ENCODE results near the gene SHE. TPM values are rescaled to one million over a fixed set of nuclear protein-coding genes. Genes with fewer than 3 reads are reported as not detected.

Gene SHE
- polyA plus RNA-seq, 4 donors: 0.67 to 15.5 (median 3.3) TPM

GRCh38 chr1:154527192-154527591, 25.0 kb upstream of the SHE start:
- DNase-seq (no peak), FAIRE-seq (no peak)
- Histone ChIP-seq H3K4me3 (ENCODE audit: low read depth in 1 of 3, low read length in 3 of 3) (no peak overlapping the region), H3K36me3 (ENCODE audit: control insufficient read depth in 3 of 3, insufficient read depth in 2 of 3, low read depth in 1 of 3, low read length in 3 of 3) (no peaks in the 10 kb centered on the region), H3K27me3 (ENCODE audit: control insufficient read depth in 3 of 3, insufficient read depth in 3 of 3, low read length in 3 of 3) (peaks cover 0 to 12% (median 0%) of the 10 kb centered on the region in 3 donors), H3K4me1 (ENCODE audit: control insufficient read depth in 3 of 3, insufficient read depth in 2 of 3, low read depth in 1 of 3, low read length in 2 of 3) (no peaks in the 10 kb centered on the region), H3K9me3 (ENCODE audit: control insufficient read depth in 2 of 2, insufficient read depth in 1 of 2, low read depth in 1 of 2, low read length in 1 of 2) (no peaks in the 10 kb centered on the region), H3K27ac (ENCODE audit: low read depth in 1 of 3, low read length in 2 of 3) (no peak overlapping the region)
- 68 to 77% (median 72%) methylated on average over 6 of the region's 6 CpGs for WGBS, 3 donors

- FAIRE-seq: no peak
- H3K4me1 ChIP-seq (ENCODE audit: control insufficient read depth in 3 of 3, insufficient read depth in 2 of 3, low read depth in 1 of 3, low read length in 2 of 3): no peaks in the 10 kb centered on the region
- H3K4me3 ChIP-seq (ENCODE audit: low read depth in 1 of 3, low read length in 3 of 3): no peak overlapping the region
- no peaks in the 10 kb centered on the region for H3K9me3 ChIP-seq (ENCODE audit: control insufficient read depth in 2 of 2, insufficient read depth in 1 of 2, low read depth in 1 of 2, low read length in 1 of 2)
- peaks cover 0 to 18% (median 0%) of the 10 kb centered on the region in 3 donors for H3K27me3 ChIP-seq (ENCODE audit: control insufficient read depth in 3 of 3, insufficient read depth in 3 of 3, low read length in 3 of 3)
- DNase-seq: no peak
- H3K27ac ChIP-seq (ENCODE audit: low read depth in 1 of 3, low read length in 2 of 3): no peak overlapping the region
- no peaks in the 10 kb centered on the region for H3K36me3 ChIP-seq (ENCODE audit: control insufficient read depth in 3 of 3, insufficient read depth in 2 of 3, low read depth in 1 of 3, low read length in 3 of 3)
Observed at GRCh38 chr1:154524881-154525280, 22.7 kb upstream of the SHE start.

- Histone ChIP-seq H3K4me1 (ENCODE audit: control insufficient read depth in 3 of 3, insufficient read depth in 2 of 3, low read depth in 1 of 3, low read length in 2 of 3) (no peaks in the 10 kb centered on the region), H3K36me3 (ENCODE audit: control insufficient read depth in 3 of 3, insufficient read depth in 2 of 3, low read depth in 1 of 3, low read length in 3 of 3) (no peaks in the 10 kb centered on the region), H3K27ac (ENCODE audit: low read depth in 1 of 3, low read length in 2 of 3) (no peak overlapping the region), H3K4me3 (ENCODE audit: low read depth in 1 of 3, low read length in 3 of 3) (no peak overlapping the region), H3K27me3 (ENCODE audit: control insufficient read depth in 3 of 3, insufficient read depth in 3 of 3, low read length in 3 of 3) (peaks cover 0 to 21% (median 0%) of the 10 kb centered on the region in 3 donors), H3K9me3 (ENCODE audit: control insufficient read depth in 2 of 2, insufficient read depth in 1 of 2, low read depth in 1 of 2, low read length in 1 of 2) (no peaks in the 10 kb centered on the region)
- DNase-seq (no peak), FAIRE-seq (no peak)
- WGBS, 3 donors: 34 to 45% (median 34%) methylated on average over 3 of the region's 3 CpGs
Observed at GRCh38 chr1:154521695-154522094, 19.5 kb upstream of the SHE start.

- WGBS, 3 donors: 35 to 42% (median 41%) methylated on average over 3 of the region's 3 CpGs
- Histone ChIP-seq H3K27ac (ENCODE audit: low read depth in 1 of 3, low read length in 2 of 3) (no peak overlapping the region), H3K9me3 (ENCODE audit: control insufficient read depth in 2 of 2, insufficient read depth in 1 of 2, low read depth in 1 of 2, low read length in 1 of 2) (no peaks in the 10 kb centered on the region), H3K27me3 (ENCODE audit: control insufficient read depth in 3 of 3, insufficient read depth in 3 of 3, low read length in 3 of 3) (peaks cover 0 to 21% (median 0%) of the 10 kb centered on the region in 3 donors), H3K36me3 (ENCODE audit: control insufficient read depth in 3 of 3, insufficient read depth in 2 of 3, low read depth in 1 of 3, low read length in 3 of 3) (no peaks in the 10 kb centered on the region), H3K4me1 (ENCODE audit: control insufficient read depth in 3 of 3, insufficient read depth in 2 of 3, low read depth in 1 of 3, low read length in 2 of 3) (no peaks in the 10 kb centered on the region), H3K4me3 (ENCODE audit: low read depth in 1 of 3, low read length in 3 of 3) (no peak overlapping the region)
- DNase-seq (no peak), FAIRE-seq (no peak)
Observed at GRCh38 chr1:154520333-154520732, 18.1 kb upstream of the SHE start.

- FAIRE-seq: no peak
- Histone ChIP-seq H3K27me3 (ENCODE audit: control insufficient read depth in 3 of 3, insufficient read depth in 3 of 3, low read length in 3 of 3) (peaks cover 0 to 18% (median 0%) of the 10 kb centered on the region in 3 donors), H3K9me3 (ENCODE audit: control insufficient read depth in 2 of 2, insufficient read depth in 1 of 2, low read depth in 1 of 2, low read length in 1 of 2) (no peaks in the 10 kb centered on the region), H3K36me3 (ENCODE audit: control insufficient read depth in 3 of 3, insufficient read depth in 2 of 3, low read depth in 1 of 3, low read length in 3 of 3) (no peaks in the 10 kb centered on the region), H3K4me1 (ENCODE audit: control insufficient read depth in 3 of 3, insufficient read depth in 2 of 3, low read depth in 1 of 3, low read length in 2 of 3) (no peaks in the 10 kb centered on the region), H3K4me3 (ENCODE audit: low read depth in 1 of 3, low read length in 3 of 3) (no peak overlapping the region), H3K27ac (ENCODE audit: low read depth in 1 of 3, low read length in 2 of 3) (peak overlapping the region in 1 of 3 donors; percentile 28)
- DNase-seq: no peak
- 62 to 83% (median 75%) methylated on average over 9 of the region's 9 CpGs for WGBS, 3 donors
Observed at GRCh38 chr1:154519591-154519991, 17.4 kb upstream of the SHE start.

- H3K36me3 ChIP-seq (ENCODE audit: control insufficient read depth in 3 of 3, insufficient read depth in 2 of 3, low read depth in 1 of 3, low read length in 3 of 3): no peaks in the 10 kb centered on the region
- H3K9me3 ChIP-seq (ENCODE audit: control insufficient read depth in 2 of 2, insufficient read depth in 1 of 2, low read depth in 1 of 2, low read length in 1 of 2): no peaks in the 10 kb centered on the region
- no peak overlapping the region for H3K27ac ChIP-seq (ENCODE audit: low read depth in 1 of 3, low read length in 2 of 3)
- no peak for DNase-seq
- H3K4me1 ChIP-seq (ENCODE audit: control insufficient read depth in 3 of 3, insufficient read depth in 2 of 3, low read depth in 1 of 3, low read length in 2 of 3): no peaks in the 10 kb centered on the region
- FAIRE-seq: no peak
- H3K27me3 ChIP-seq (ENCODE audit: control insufficient read depth in 3 of 3, insufficient read depth in 3 of 3, low read length in 3 of 3): peaks cover 0 to 13% (median 0%) of the 10 kb centered on the region in 3 donors
- no peak overlapping the region for H3K4me3 ChIP-seq (ENCODE audit: low read depth in 1 of 3, low read length in 3 of 3)
- 92 to 96% (median 93%) methylated on average over 11 of the region's 11 CpGs for WGBS, 3 donors
Observed at GRCh38 chr1:154517661-154518060, 15.4 kb upstream of the SHE start.

GRCh38 chr1:154514066-154514553, 11.9 kb upstream of the SHE start:
- no peaks in the 10 kb centered on the region for H3K4me1 ChIP-seq (ENCODE audit: control insufficient read depth in 3 of 3, insufficient read depth in 2 of 3, low read depth in 1 of 3, low read length in 2 of 3)
- peaks cover 0 to 14% (median 0%) of the 10 kb centered on the region in 3 donors for H3K27me3 ChIP-seq (ENCODE audit: control insufficient read depth in 3 of 3, insufficient read depth in 3 of 3, low read length in 3 of 3)
- H3K4me3 ChIP-seq (ENCODE audit: low read depth in 1 of 3, low read length in 3 of 3): no peak overlapping the region
- no peak overlapping the region for H3K27ac ChIP-seq (ENCODE audit: low read depth in 1 of 3, low read length in 2 of 3)
- DNase-seq: no peak
- 78 to 84% (median 78%) methylated on average over 7 of the region's 7 CpGs for WGBS, 3 donors
- no peak for FAIRE-seq
- no peaks in the 10 kb centered on the region for H3K9me3 ChIP-seq (ENCODE audit: control insufficient read depth in 2 of 2, insufficient read depth in 1 of 2, low read depth in 1 of 2, low read length in 1 of 2)
- no peaks in the 10 kb centered on the region for H3K36me3 ChIP-seq (ENCODE audit: control insufficient read depth in 3 of 3, insufficient read depth in 2 of 3, low read depth in 1 of 3, low read length in 3 of 3)

GRCh38 chr1:154512760-154513159, 10.5 kb upstream of the SHE start:
- Histone ChIP-seq H3K9me3 (ENCODE audit: control insufficient read depth in 2 of 2, insufficient read depth in 1 of 2, low read depth in 1 of 2, low read length in 1 of 2) (no peaks in the 10 kb centered on the region), H3K4me3 (ENCODE audit: low read depth in 1 of 3, low read length in 3 of 3) (no peak overlapping the region), H3K27me3 (ENCODE audit: control insufficient read depth in 3 of 3, insufficient read depth in 3 of 3, low read length in 3 of 3) (peaks cover 0 to 21% (median 2%) of the 10 kb centered on the region in 3 donors), H3K27ac (ENCODE audit: low read depth in 1 of 3, low read length in 2 of 3) (no peak overlapping the region), H3K4me1 (ENCODE audit: control insufficient read depth in 3 of 3, insufficient read depth in 2 of 3, low read depth in 1 of 3, low read length in 2 of 3) (no peaks in the 10 kb centered on the region), H3K36me3 (ENCODE audit: control insufficient read depth in 3 of 3, insufficient read depth in 2 of 3, low read depth in 1 of 3, low read length in 3 of 3) (no peaks in the 10 kb centered on the region)
- no peak for FAIRE-seq
- WGBS, 3 donors: 74 to 83% (median 75%) methylated on average over 3 of the region's 3 CpGs
- DNase-seq: no peak

- peaks cover 0 to 9% of the 10 kb centered on the region in 2 donors for H3K9me3 ChIP-seq (ENCODE audit: control insufficient read depth in 2 of 2, insufficient read depth in 1 of 2, low read depth in 1 of 2, low read length in 1 of 2)
- FAIRE-seq (no peak), DNase-seq (no peak)
- H3K4me3 ChIP-seq (ENCODE audit: low read depth in 1 of 3, low read length in 3 of 3): no peak overlapping the region
- peaks cover 2 to 78% (median 9%) of the 10 kb centered on the region in 3 donors for H3K27me3 ChIP-seq (ENCODE audit: control insufficient read depth in 3 of 3, insufficient read depth in 3 of 3, low read length in 3 of 3)
- no peaks in the 10 kb centered on the region for H3K4me1 ChIP-seq (ENCODE audit: control insufficient read depth in 3 of 3, insufficient read depth in 2 of 3, low read depth in 1 of 3, low read length in 2 of 3)
- no peak overlapping the region for H3K27ac ChIP-seq (ENCODE audit: low read depth in 1 of 3, low read length in 2 of 3)
- H3K36me3 ChIP-seq (ENCODE audit: control insufficient read depth in 3 of 3, insufficient read depth in 2 of 3, low read depth in 1 of 3, low read length in 3 of 3): no peaks in the 10 kb centered on the region
- WGBS, 3 donors: 71 to 82% (median 74%) methylated on average over 5 of the region's 5 CpGs
Observed at GRCh38 chr1:154503898-154504297, 1.7 kb upstream of the SHE start.
